Chondrocyte (in vitro differentiated cells): Measurements from ENCODE around the gene MKRN2. TPM values are rescaled to one million over a fixed set of nuclear protein-coding genes. Genes with fewer than 3 reads are reported as not detected.
A peak's percentile ranks its signal among the peaks of the same experiment; 100 is the strongest.

Source experiments
- DNase-seq: peaks from one replicate; pipeline ENCODE4 v3.0.0; 2021; ENCODE audit warnings: mixed read lengths, low spot score
- H3K27ac Mint-ChIP-seq: one replicate; pipeline ENCODE4 v1.8.0; 2021; ENCODE audit warnings: mild to moderate bottlenecking, moderate library complexity, mixed read lengths; ENCODE audit not compliant: unreplicated experiment
- H3K27me3 Mint-ChIP-seq: 2 replicates; pipeline ENCODE4 v1.8.0; 2021; ENCODE audit warnings: low read depth, mixed read lengths
- H3K36me3 Mint-ChIP-seq: 2 replicates; pipeline ENCODE4 v1.8.0; 2021; ENCODE audit warnings: low read depth, mixed read lengths
- H3K4me1 Mint-ChIP-seq: 2 replicates; pipeline ENCODE4 v1.8.0; 2021; ENCODE audit warnings: low read depth, mild to moderate bottlenecking, mixed read lengths
- H3K4me3 Mint-ChIP-seq: one replicate; pipeline ENCODE4 v1.8.0; 2021; ENCODE audit warnings: mild to moderate bottlenecking, moderate library complexity, mixed read lengths; ENCODE audit not compliant: unreplicated experiment
- H3K9me3 Mint-ChIP-seq: 2 replicates; pipeline ENCODE4 v1.8.0; 2021; ENCODE audit warnings: low read depth, mixed read lengths
- total RNA-seq: library from RNA; stranded (reverse); gene quantifications from 3 replicates; pipeline ENCODE4 v1.2.1, GENCODE V29; 2021
- TF ChIP-seq, protein P1 (sequence below): fragments of 200-600 bp; sonication (generic); IDR thresholded peaks from 2 replicates; pipeline ENCODE4 v1.5.0; 2021; ENCODE audit warnings: antibody characterized with exemption, mild to moderate bottlenecking, moderate library complexity

The MKRN2 gene
- total RNA-seq, 1 donor from 2014 or later, result 36.2 TPM

DNA sequence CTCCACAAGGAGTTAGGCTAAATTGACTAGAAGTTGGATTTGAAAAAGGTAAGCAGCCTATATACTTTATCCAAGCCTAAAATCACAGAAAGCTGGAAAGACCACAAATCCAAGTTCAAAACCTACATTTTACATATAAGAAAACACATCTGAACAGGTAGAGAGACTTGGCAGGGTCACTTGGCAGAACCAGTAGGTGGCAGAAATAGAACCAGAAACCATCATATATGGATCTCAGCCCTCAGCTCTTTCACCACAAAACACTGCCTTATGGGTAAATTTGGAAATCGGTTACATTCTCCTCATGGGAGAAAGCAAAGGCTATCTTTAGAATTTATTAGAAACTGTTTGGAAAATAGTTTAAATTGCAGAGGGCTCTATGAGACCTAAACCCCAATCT, 44.2 kb downstream of the MKRN2 start:
- Mint-ChIP-seq H3K27ac (peak overlapping the region; percentile 59), H3K27me3 (no peaks in the 10 kb centered on the region), H3K36me3 (peaks cover 22% of the 10 kb centered on the region), H3K4me3 (no peak overlapping the region), H3K9me3 (no peaks in the 10 kb centered on the region), H3K4me1 (peaks cover 22% of the 10 kb centered on the region)
- DNase-seq, result no peak
- TF ChIP-seq, protein P1, sequence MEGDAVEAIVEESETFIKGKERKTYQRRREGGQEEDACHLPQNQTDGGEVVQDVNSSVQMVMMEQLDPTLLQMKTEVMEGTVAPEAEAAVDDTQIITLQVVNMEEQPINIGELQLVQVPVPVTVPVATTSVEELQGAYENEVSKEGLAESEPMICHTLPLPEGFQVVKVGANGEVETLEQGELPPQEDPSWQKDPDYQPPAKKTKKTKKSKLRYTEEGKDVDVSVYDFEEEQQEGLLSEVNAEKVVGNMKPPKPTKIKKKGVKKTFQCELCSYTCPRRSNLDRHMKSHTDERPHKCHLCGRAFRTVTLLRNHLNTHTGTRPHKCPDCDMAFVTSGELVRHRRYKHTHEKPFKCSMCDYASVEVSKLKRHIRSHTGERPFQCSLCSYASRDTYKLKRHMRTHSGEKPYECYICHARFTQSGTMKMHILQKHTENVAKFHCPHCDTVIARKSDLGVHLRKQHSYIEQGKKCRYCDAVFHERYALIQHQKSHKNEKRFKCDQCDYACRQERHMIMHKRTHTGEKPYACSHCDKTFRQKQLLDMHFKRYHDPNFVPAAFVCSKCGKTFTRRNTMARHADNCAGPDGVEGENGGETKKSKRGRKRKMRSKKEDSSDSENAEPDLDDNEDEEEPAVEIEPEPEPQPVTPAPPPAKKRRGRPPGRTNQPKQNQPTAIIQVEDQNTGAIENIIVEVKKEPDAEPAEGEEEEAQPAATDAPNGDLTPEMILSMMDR, result peak; percentile 50

DNA sequence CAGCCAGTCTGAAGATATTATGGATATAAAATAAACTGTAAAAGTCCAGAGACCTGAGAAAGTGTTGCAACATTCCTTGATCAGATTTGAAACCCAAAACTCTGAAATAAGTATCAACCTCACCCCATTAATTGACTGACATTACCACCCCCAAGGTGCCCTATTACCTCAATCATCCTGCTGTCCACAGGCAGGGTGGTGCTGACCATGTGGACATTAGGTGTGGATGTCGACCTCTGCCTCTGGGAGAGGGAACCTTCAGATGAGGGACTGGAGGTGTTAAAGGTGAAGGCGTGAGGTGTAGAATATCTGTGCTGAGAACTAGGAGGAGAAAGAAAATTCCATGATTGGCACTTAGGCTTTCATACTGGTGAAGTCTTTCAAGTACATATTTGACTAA, 47.1 kb downstream of the MKRN2 start:
- H3K9me3 Mint-ChIP-seq, result no peaks in the 10 kb centered on the region
- TF ChIP-seq, protein P1, result no peak
- H3K27ac Mint-ChIP-seq, result no peak overlapping the region
- DNase-seq, result no peak
- peaks cover 25% of the 10 kb centered on the region for H3K36me3 Mint-ChIP-seq
- peaks cover 17% of the 10 kb centered on the region for H3K4me1 Mint-ChIP-seq
- H3K4me3 Mint-ChIP-seq, result no peak overlapping the region
- H3K27me3 Mint-ChIP-seq, result no peaks in the 10 kb centered on the region

DNA sequence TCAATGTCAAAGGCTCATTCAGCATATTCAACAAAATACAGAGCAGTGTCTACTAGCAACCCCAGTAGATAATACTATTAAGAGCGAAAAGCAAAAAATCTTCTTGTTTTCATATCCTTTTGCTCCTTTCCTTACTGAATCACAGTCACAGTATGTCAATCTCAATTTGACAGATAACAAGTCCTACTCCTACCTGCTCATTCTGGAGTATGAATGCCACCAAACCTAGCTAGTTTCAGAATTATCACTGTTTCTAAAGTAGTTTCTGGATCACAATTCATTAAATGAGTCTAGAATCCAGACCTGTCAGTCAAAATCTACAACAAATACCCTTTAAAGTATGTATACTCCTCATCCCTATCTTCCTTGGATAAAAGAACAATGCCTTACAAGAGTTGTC, 51.5 kb downstream of the MKRN2 start:
- TF ChIP-seq, protein P1, result no peak
- no peaks in the 10 kb centered on the region for H3K27me3 Mint-ChIP-seq
- H3K9me3 Mint-ChIP-seq, result no peaks in the 10 kb centered on the region
- no peak for DNase-seq
- H3K27ac Mint-ChIP-seq, result no peak overlapping the region
- peaks cover under 1% of the 10 kb centered on the region for H3K4me1 Mint-ChIP-seq
- peaks cover 19% of the 10 kb centered on the region for H3K36me3 Mint-ChIP-seq
- H3K4me3 Mint-ChIP-seq, result no peak overlapping the region

DNA sequence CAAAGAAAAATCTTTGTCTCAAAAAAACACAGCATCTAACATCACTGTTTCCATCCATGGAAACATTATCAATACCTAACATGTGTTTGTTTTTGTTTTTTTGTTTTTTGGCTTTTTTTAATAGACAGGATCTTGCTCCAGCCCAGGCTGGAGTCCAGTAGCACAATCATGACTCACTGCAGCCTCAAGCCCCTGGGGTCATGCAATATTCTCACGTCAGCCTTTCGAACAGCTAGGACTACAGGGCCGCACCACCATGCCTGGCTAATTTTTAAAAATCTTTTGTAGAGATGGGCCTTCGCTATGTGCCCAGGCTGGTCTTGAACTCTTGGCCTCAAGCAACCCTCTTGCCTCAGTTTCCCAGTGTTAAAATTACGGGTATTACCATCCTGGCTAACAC, 54.2 kb downstream of the MKRN2 start:
- H3K4me1 Mint-ChIP-seq, result peaks cover 6% of the 10 kb centered on the region
- peaks cover 16% of the 10 kb centered on the region for H3K36me3 Mint-ChIP-seq
- DNase-seq, result no peak
- no peak overlapping the region for H3K27ac Mint-ChIP-seq
- no peaks in the 10 kb centered on the region for H3K9me3 Mint-ChIP-seq
- no peak overlapping the region for H3K4me3 Mint-ChIP-seq
- TF ChIP-seq, protein P1, result no peak
- no peaks in the 10 kb centered on the region for H3K27me3 Mint-ChIP-seq

DNA sequence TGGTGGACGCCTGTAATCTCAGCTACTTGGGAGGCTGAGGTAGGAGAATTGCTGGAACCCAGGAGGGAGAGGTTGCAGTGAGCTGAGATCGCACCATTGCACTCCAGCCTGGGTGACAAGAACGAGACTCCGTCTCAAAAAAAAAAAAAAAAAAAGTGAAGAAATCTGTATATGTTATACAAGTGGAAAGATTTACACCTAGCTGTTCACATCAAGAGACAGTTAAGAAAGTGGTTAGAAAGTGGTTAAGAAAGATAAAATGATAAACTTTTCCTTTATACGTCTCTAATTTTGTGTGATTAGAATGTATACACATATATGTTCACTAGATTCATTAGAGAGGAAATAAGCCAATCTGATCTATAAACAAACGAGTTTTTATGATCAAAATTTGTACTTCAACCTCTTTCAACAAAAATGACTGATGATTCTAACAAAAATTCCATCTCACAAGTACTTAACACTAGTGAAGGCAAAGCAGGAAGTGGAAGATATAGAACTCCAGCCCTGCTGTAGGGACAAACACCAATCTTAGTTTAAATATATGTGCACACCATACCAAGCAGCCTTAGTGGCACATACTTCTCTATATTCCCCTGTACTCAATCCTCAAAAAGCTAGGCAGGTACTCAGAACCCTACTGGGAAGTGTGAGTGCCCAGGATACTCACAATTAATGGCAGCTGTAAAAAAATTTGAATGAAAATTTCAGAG, 55.8 kb downstream of the MKRN2 start:
- Mint-ChIP-seq H3K36me3 (peaks cover 19% of the 10 kb centered on the region), H3K4me3 (no peak overlapping the region), H3K4me1 (peaks cover 6% of the 10 kb centered on the region), H3K27me3 (no peaks in the 10 kb centered on the region), H3K27ac (no peak overlapping the region), H3K9me3 (no peaks in the 10 kb centered on the region)
- TF ChIP-seq, protein P1, result no peak
- no peak for DNase-seq
